ENCODE data around the gene CRACDL.

CRACDL gene

GRCh38 chr2:98849113-98849512, 86.9 kb downstream of the CRACDL start:
- no peak for DNase-seq

- peak; percentile 15 for DNase-seq
Measured at GRCh38 chr2:98847853-98848252, 88.2 kb downstream of the CRACDL start.

GRCh38 chr2:98846041-98846440, 90.0 kb downstream of the CRACDL start:
- no peak for DNase-seq

- DNase-seq, result no peak
Measured at GRCh38 chr2:98842136-98842535, 93.9 kb downstream of the CRACDL start.

- DNase-seq, result no peak
Measured at GRCh38 chr2:98839292-98839691, 96.7 kb downstream of the CRACDL start.

- DNase-seq, result no peak
Measured at GRCh38 chr2:98835831-98836385, 100.1 kb downstream of the CRACDL start.

- no peak for DNase-seq
Measured at GRCh38 chr2:98833917-98834263, 102.1 kb downstream of the CRACDL start.

GRCh38 chr2:98833172-98833916, 102.7 kb downstream of the CRACDL start:
- no peak for DNase-seq

- DNase-seq, result no peak
Measured at GRCh38 chr2:98832172-98832571, 103.9 kb downstream of the CRACDL start.

GRCh38 chr2:98830571-98831145, 105.4 kb downstream of the CRACDL start:
- DNase-seq, result no peak

- DNase-seq, result no peak
Measured at GRCh38 chr2:98829581-98830270, 106.3 kb downstream of the CRACDL start.

- DNase-seq, result no peak
Measured at GRCh38 chr2:98828793-98829371, 107.1 kb downstream of the CRACDL start.

- no peak for DNase-seq
Measured at GRCh38 chr2:98828369-98828744, 107.7 kb downstream of the CRACDL start.

GRCh38 chr2:98827625-98828368, 108.2 kb downstream of the CRACDL start:
- no peak for DNase-seq

- DNase-seq, result no peak
Measured at GRCh38 chr2:98826856-98827255, 109.2 kb downstream of the CRACDL start.

GRCh38 chr2:98825858-98826257, 110.2 kb downstream of the CRACDL start:
- DNase-seq, result no peak

GRCh38 chr2:98825404-98825803, 110.6 kb downstream of the CRACDL start:
- DNase-seq, result no peak

- DNase-seq, result no peak
Measured at GRCh38 chr2:98825020-98825350, 111.0 kb downstream of the CRACDL start.

- DNase-seq, result no peak
Measured at GRCh38 chr2:98824256-98825019, 111.6 kb downstream of the CRACDL start.

- no peak for DNase-seq
Measured at GRCh38 chr2:98823196-98824170, 112.5 kb downstream of the CRACDL start.
